Measurements from ENCODE around the gene CNTNAP4.

DNA sequence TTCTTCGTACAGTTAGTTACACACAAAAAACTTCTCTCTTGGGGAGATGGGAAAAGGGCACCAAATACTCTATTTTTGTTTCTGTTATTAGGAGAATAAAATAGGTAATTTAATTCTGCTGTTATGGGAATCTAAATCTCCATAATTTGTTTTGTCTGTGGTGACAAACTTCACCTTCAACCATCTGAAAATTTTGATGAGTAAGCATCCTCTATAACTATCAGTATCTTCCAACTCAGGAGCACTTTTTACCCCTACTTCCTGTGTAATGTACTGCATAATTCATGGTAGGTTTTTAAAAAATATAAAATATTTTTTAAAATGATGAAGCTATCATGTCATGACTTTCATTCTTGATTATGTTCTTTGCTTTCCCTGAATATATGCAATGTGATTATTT is 33.6 kb upstream of the CNTNAP4 start:
- TF ChIP-seq, protein P1, sequence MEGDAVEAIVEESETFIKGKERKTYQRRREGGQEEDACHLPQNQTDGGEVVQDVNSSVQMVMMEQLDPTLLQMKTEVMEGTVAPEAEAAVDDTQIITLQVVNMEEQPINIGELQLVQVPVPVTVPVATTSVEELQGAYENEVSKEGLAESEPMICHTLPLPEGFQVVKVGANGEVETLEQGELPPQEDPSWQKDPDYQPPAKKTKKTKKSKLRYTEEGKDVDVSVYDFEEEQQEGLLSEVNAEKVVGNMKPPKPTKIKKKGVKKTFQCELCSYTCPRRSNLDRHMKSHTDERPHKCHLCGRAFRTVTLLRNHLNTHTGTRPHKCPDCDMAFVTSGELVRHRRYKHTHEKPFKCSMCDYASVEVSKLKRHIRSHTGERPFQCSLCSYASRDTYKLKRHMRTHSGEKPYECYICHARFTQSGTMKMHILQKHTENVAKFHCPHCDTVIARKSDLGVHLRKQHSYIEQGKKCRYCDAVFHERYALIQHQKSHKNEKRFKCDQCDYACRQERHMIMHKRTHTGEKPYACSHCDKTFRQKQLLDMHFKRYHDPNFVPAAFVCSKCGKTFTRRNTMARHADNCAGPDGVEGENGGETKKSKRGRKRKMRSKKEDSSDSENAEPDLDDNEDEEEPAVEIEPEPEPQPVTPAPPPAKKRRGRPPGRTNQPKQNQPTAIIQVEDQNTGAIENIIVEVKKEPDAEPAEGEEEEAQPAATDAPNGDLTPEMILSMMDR (IDR thresholded peaks at IDR 0.05), result no peak
- TF ChIP-seq POLR2A (IDR thresholded peaks at IDR 0.05), result no peak
